Hypothalamus (tissue), 51 donors: ENCODE results near the gene PTRH2.
A peak's percentile ranks its signal among the peaks of the same experiment; 100 is the strongest.
"Not testable (repeated sequence)": the region's sequence is repeated elsewhere in the genome, so short reads cannot be mapped to it uniquely, and the experiment has no call there.

Source experiments
- DNase-seq, 51 donors: peaks; one replicate each; lab custom pipeline; 2025; lab: John Stamatoyannopoulos, UW

PTRH2 gene

GRCh38 chr17:59707149-59707970, at the start of gene PTRH2, which contains the start of gene VMP1:
TSS of gene PTRH2 (minus strand) at chr17:59707430. CDS start at chr17:59697978, 9,452 bp downstream.
TSS of gene VMP1 (plus strand) at chr17:59707654. CDS start at chr17:59731447, 23,793 bp downstream.
- DNase-seq: peak; percentile 62 to 99 (median 97)

DNA sequence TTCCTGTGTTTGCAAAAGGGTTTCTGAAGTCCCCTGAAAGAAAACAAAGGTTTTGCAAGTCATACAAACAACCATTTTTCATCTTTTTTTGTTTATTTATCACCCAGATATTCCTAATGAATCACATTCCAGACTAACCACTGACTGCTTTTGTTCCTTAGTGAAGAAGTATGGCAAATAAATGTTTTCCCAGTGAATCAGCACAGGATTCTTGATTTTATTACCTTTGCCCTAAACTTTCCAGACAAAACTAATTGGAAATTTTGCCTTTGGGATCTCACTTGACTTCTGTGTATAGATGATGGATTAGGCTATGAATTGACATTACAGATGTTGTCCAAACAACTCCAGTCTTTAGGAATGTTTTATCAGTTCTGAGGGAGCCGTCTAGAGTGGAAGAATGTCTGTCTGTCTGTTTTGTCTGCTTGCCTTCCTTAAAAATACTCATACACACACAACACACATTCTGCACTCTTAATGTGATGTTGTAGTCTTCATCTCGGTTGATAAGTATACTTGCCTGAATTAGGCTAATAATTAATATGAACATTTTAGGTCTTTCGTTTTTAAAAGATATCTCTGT, 49.1 kb upstream of the PTRH2 start:
- DNase-seq: no peak

DNA sequence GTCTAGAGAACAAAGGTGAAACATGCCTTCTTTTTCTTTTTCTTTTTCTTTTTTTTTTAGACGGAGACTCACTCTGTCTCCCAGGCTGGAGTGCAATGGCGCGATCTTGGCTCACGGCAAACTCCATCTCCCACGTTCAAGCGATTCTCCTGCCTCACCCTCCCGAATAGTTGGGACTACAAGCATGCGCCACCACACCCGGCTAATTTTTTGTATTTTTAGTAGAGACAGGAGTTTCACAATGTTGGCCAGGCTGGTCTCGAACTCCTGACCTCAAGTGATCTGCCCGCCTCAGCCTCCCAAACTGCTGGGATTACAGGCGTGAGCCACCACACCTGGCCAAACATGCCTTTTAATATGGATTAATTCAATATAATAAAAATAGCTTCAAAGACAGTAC, 47.8 kb upstream of the PTRH2 start:
- DNase-seq: not testable (repeated sequence)

GRCh38 chr17:59754552-59754951, 47.3 kb upstream of the PTRH2 start:
- no peak for DNase-seq

DNA sequence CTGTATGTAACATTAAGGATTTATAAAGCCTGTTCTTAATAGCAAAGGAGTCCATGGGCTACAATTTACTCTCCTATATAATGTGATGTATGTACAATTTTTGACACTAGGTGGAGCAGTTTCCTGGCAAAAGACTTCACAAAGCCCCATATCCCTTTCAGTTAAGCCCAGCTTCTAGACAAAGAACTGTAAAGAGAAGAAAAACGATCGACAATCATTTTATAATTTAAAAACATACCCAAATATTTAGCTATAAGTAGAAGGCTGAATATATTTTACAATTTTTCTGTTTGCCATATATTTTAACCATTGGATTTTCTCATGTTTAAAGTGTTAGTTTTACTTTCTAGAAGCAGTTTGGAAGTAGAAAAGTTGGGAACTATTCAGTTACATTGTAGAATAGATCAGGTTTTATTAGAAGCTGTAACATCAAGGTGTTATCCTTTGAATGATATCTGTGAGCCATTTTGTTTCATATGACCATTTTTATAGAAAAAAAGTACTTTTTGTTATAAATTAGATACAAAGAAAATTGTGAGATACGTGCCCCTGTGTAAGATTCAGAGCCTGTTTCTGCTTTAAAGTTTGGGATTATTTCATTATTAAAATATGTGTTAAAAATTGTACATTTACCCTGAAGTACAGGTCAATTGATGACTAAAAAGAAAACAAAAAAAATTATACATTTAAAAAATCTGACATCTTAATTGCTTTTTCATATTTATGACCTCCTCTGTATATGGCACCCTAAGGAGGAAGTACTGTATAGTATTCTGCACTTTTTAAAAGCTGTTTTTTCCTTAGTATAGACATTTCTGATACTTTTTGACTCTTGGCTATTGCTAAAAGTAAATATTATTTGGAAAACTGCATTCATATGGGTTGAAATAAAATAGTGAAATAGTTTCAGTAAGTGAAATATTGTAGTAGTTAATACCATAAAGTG, 46.6 kb upstream of the PTRH2 start:
- DNase-seq: peak in 3 of 51 donors; percentile 24 to 66 (median 40)

GRCh38 chr17:59752922-59753321, 45.7 kb upstream of the PTRH2 start:
- no peak for DNase-seq

DNA sequence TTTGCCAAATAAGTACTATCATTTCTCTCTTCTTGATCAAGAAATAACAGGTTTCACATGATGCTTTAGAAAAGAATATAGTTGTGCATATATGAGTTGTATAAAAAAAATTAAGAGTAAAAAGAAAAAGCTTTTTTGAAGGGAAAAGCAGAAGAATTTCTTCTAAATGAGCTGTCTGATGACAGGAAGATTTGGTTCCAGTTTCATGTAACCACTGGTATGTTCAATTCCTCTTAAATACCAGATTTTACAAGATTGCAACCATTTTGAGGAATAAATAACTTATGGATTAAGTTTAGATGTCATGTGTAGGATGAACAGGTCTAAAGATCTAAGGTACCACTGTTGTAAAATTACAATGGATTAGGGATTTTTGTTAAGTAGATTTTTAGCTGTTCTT, 45.2 kb upstream of the PTRH2 start:
- DNase-seq: no peak

GRCh38 chr17:59751955-59752413, 44.8 kb upstream of the PTRH2 start:
- DNase-seq: no peak

DNA sequence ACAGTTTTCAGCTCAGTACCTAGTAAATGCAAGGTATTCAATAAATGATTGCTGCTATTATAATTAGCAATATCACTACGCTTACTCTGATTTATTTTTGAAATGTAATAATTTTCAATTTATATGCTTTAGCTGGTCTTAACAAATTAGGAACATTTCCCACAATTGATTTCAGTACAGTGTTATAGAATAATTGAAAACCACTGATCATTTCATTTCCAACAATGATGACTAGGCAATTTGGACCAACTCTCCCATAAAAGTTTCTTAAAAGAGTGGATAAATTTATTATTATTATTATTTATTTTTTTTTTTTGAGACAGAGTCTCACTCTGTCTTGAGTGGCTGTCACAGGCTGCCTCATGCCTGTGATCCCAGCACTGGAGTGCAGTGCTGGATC, 41.4 kb upstream of the PTRH2 start:
- DNase-seq: no peak

DNA sequence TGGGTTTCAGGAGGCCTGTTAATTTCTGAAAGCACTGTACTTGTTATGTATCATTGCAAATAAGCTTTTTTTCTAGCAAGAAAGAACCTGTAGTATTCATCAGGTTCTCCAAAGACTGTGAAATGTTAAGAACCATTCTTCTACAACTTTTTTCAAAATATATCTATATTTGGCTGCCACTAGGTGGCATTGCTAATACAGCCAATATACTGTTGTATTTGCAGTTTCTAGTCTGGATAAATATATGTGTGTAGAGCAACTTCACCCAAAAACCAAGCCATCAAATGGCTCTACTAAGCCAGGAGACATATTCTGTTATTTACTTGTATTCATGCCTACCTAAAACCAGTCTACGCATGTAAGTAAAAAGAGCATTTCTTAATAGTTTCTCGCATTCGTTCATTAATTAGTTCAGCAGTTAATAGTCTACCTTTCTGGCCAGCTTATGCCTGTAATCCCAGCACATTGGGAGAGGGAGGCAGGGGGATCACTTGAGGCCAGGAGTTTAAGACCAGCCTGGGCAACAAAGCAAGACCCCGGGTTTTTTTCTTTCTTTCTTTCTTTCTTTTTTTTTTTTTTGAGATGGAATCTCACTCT, 39.7 kb upstream of the PTRH2 start:
- peak in 1 of 51 donors; percentile 23 for DNase-seq

- DNase-seq: no peak
Measured at GRCh38 chr17:59745040-59745439, 37.8 kb upstream of the PTRH2 start.

DNA sequence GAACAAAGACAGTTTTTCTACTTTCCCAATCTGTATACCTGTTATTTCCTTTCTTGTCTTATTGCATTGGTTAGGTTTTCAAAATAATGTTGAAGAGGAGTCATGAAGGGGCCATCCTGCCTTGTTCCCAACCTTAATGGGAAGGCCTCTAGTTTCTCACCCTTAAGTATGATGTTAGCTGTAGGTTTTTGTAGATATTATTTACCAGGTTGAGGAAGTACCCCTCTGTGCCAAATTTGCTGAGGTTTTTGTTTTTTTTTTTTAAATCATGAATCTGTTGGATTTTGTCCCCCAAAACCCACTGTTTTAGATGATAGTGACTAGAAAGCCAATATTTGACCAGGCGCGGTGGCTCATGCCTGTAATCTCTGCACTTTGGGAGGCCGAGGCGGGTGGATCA, 36.6 kb upstream of the PTRH2 start:
- no peak for DNase-seq

GRCh38 chr17:59737324-59737723, 30.1 kb upstream of the PTRH2 start:
- no peak for DNase-seq

DNA sequence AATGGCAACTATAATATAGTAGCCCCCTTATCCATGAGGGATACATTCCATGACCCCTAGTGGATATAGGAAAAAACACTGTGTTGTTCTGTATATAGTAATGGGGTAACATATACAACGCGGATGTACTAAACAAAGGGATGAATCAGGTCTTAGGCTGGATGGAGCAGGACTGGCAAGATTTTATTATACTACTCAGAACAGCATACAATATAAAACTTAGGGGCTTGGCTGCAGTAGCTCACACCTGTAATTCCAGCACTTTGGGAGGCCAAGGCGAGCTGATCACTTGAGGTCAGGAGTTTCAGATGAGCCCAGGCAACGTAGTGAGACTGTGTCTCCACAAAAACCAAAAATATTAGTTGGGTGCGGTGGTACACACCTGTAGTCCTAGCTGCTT, 27.0 kb upstream of the PTRH2 start:
- no peak for DNase-seq

DNA sequence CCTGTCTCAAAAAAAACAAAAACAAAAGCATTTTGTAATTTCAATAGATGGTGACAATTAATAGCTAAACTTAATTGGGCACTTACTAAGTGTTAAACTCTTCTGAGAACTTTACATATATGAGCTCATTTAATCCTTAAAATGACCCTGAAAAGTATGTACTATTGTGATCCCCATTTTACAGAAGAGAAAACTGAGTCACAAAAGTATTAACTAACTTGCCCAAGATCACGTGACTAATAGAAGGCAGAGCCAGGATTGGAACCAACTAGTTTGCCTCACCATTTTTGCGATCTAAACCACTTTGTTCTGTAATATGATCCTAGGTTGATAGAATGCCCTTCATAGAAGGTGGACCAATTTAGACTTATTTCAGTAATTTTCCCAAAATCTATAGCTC, 26.5 kb upstream of the PTRH2 start:
- DNase-seq: no peak

- DNase-seq: no peak
Measured at GRCh38 chr17:59730268-59730834, 23.1 kb upstream of the PTRH2 start.

DNA sequence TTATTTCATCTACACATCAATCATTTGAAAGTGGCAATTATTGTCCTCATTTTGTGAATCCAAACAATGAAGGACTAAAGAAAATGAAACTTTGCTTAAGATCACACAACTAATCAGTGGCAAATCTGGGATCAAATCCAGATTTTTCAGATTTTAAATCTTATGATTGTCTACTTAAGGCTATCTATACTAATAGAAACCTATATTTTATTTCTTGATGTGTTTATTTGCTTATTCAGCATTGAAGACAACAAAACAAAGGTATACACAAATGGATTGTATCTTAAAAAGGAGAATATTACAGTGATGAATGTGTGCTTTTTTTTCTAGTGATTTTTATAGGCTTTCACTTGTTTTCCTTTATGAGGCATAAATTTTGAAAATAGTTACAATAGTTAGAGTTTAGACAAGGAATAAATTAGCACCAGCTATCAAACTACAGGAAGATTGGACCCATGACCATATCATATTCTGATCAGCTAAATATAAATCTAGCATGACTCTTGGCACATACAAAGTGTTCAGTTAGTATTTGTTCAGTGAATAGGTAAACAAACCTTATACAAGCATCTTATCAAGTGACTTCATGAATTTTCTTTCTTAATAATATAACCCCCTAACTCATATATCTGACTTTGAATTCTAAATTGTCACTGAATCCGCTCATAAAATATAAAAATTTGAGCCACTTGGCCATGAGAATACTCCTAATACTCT, 20.7 kb upstream of the PTRH2 start:
- no peak for DNase-seq

DNA sequence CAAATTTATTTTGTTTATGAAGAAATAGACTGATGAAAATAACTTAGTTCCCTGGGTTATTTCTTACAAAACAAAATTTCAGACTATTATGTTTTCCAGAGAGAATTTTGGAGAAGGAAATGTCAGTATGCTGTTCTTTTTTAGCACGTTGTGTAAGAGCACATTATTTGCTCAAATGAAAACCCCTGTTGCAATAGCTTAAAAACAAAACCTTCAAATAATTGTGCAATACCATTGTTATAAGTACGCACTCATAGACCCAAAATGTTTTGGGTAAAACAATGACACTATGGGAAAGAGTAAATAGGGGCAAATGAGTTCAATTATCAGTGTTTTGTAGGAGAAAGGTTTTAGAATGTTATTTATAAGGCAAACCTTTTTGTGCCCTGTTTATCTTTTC, 18.5 kb upstream of the PTRH2 start:
- DNase-seq: no peak

DNA sequence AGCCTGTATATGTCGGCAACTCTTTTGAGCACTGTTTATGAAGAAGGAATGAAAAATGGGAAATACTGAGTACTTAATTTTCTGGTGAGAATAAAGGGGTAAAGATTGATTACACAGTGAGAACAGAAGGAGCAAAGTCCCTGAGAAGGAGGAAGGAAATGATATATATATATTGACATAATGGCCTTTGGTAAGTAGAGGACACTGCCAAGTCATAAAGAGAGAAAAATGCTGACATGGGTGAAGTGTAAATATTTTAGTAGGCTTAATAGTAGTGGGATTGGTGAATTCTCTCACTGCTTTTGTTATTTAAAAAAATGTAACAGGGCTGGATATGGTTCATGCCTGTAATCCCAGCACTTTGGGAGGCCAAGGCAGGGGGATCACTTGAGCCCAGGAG, 16.4 kb upstream of the PTRH2 start:
- no peak for DNase-seq

- DNase-seq: no peak
Measured at GRCh38 chr17:59723041-59723440, 15.8 kb upstream of the PTRH2 start.
